SK-N-SH (cell line): Measurements from ENCODE around the gene SMARCA2.

Source experiments
- EP300 ChIP-seq, 2 experiments: IDR thresholded peaks; 2 replicates each; pipeline versions ENCODE4 v1.4.0 to v1.6.1; 2012; ENCODE audit warnings: borderline replicate concordance in 1 of 2, low read depth in 1 of 2, low read length in 1 of 2
- FOXM1 ChIP-seq: IDR thresholded peaks from 2 replicates; pipeline ENCODE4 v1.4.0; 2012; ENCODE audit warnings: low read depth, mild to moderate bottlenecking
- NFIC ChIP-seq: IDR thresholded peaks from 2 replicates; pipeline ENCODE4 v1.4.0; 2012; ENCODE audit warnings: borderline replicate concordance
- POLR2AphosphoS5 ChIP-seq: IDR thresholded peaks from 2 replicates; pipeline ENCODE4 v1.6.1; 2012; ENCODE audit warnings: low read depth, low read length
- RAD21 ChIP-seq: IDR thresholded peaks from 2 replicates; pipeline ENCODE4 v1.6.1; 2012; ENCODE audit warnings: mild to moderate bottlenecking, low read length
- SIN3A ChIP-seq: IDR thresholded peaks from 2 replicates; pipeline ENCODE4 v1.6.1; 2012; ENCODE audit warnings: low read depth, mild to moderate bottlenecking, low read length, moderate library complexity, borderline replicate concordance
- SMC3 ChIP-seq: IDR thresholded peaks from 2 replicates; pipeline ENCODE4 v1.6.1; 2012; ENCODE audit warnings: low read depth, low read length, improper control_type of control experiment
- TF ChIP-seq, protein P1 (sequence below): fragments of 200-600 bp; sonication (generic); IDR thresholded peaks from 2 replicates; pipeline ENCODE4 v1.6.1; 2017; ENCODE audit warnings: antibody characterized with exemption, mild to moderate bottlenecking, moderate library complexity
- TF ChIP-seq, protein P2 (sequence below): fragments of 150-350 bp; IDR thresholded peaks from 2 replicates; pipeline ENCODE4 v1.6.1; 2017; ENCODE audit warnings: antibody characterized with exemption, low read length, low read depth, borderline replicate concordance
- TF ChIP-seq, protein P3 (sequence below): IDR thresholded peaks from 2 replicates; pipeline ENCODE4; 2012
- TF ChIP-seq, protein P4 (sequence below): fragments of 150-350 bp; IDR thresholded peaks from 2 replicates; pipeline ENCODE4 v1.6.1; 2016; ENCODE audit warnings: mild to moderate bottlenecking, low read depth, low read length

DNA sequence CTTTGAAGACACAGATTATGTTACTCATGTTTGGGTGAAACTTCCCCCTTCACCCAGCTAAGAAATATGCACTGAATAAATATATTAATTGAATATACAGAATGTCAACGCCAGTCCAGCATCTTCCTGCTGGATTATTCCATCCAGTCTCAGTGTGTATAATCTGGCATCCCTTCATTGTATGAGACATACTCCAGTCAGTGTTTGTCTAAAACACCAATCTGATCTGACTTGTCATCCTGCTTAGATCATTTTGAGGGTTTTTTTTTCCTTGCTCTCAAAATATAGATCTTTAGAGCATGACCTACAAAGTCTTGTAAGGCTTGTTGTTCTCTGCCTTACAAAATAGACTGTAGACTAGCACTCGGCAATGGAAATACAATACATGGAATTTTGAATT is 195.1 kb downstream of the SMARCA2 start:
- TF ChIP-seq, protein P1, sequence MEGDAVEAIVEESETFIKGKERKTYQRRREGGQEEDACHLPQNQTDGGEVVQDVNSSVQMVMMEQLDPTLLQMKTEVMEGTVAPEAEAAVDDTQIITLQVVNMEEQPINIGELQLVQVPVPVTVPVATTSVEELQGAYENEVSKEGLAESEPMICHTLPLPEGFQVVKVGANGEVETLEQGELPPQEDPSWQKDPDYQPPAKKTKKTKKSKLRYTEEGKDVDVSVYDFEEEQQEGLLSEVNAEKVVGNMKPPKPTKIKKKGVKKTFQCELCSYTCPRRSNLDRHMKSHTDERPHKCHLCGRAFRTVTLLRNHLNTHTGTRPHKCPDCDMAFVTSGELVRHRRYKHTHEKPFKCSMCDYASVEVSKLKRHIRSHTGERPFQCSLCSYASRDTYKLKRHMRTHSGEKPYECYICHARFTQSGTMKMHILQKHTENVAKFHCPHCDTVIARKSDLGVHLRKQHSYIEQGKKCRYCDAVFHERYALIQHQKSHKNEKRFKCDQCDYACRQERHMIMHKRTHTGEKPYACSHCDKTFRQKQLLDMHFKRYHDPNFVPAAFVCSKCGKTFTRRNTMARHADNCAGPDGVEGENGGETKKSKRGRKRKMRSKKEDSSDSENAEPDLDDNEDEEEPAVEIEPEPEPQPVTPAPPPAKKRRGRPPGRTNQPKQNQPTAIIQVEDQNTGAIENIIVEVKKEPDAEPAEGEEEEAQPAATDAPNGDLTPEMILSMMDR = no peak
- TF ChIP-seq, protein P2, sequence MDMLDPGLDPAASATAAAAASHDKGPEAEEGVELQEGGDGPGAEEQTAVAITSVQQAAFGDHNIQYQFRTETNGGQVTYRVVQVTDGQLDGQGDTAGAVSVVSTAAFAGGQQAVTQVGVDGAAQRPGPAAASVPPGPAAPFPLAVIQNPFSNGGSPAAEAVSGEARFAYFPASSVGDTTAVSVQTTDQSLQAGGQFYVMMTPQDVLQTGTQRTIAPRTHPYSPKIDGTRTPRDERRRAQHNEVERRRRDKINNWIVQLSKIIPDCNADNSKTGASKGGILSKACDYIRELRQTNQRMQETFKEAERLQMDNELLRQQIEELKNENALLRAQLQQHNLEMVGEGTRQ = no peak
- TF ChIP-seq FOXM1 = no peak
- TF ChIP-seq, protein P3, sequence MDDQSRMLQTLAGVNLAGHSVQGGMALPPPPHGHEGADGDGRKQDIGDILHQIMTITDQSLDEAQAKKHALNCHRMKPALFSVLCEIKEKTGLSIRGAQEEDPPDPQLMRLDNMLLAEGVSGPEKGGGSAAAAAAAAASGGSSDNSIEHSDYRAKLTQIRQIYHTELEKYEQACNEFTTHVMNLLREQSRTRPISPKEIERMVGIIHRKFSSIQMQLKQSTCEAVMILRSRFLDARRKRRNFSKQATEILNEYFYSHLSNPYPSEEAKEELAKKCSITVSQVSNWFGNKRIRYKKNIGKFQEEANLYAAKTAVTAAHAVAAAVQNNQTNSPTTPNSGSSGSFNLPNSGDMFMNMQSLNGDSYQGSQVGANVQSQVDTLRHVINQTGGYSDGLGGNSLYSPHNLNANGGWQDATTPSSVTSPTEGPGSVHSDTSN = no peak
- no peak for TF ChIP-seq NFIC
- no peak for TF ChIP-seq POLR2AphosphoS5
- no peak for TF ChIP-seq RAD21
- TF ChIP-seq, protein P4, sequence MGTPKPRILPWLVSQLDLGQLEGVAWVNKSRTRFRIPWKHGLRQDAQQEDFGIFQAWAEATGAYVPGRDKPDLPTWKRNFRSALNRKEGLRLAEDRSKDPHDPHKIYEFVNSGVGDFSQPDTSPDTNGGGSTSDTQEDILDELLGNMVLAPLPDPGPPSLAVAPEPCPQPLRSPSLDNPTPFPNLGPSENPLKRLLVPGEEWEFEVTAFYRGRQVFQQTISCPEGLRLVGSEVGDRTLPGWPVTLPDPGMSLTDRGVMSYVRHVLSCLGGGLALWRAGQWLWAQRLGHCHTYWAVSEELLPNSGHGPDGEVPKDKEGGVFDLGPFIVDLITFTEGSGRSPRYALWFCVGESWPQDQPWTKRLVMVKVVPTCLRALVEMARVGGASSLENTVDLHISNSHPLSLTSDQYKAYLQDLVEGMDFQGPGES = no peak
- no peak for TF ChIP-seq SIN3A
- no peak for TF ChIP-seq SMC3
- no peak for TF ChIP-seq EP300 (IDR thresholded peaks at IDR 0.05; ENCODE audit: borderline replicate concordance in 1 of 2, low read depth in 1 of 2, low read length in 1 of 2)
